Stomach (tissue), 4 donors: ENCODE measurements around the gene APCDD1L.

Experiments
- EP300 ChIP-seq: sonication (generic); formaldehyde crosslinking; IDR thresholded peaks from one replicate; pipeline ENCODE4 v1.6.1; 2017; ENCODE audit warnings: antibody characterized with exemption
- POLR2A ChIP-seq, 4 donors: fragments of 450-650 bp; IDR thresholded peaks; one replicate each; pipeline ENCODE4 v1.6.1; 2016; ENCODE audit warnings: antibody characterized with exemption in 4 of 4, control low read depth in 2 of 4, mild to moderate bottlenecking in 1 of 4, moderate library complexity in 1 of 4
- POLR2AphosphoS5 ChIP-seq, 3 donors: sonication (generic); formaldehyde crosslinking; IDR thresholded peaks; one replicate each; pipeline ENCODE4 v1.6.1; 2016; ENCODE audit warnings: antibody characterized with exemption in 3 of 3
- TF ChIP-seq, protein P1 (sequence below), 7 experiments: fragments of 450-650 bp in 4 of 7; fragments of 200-600 bp in 3 of 7; sonication (generic) in 3 of 7; IDR thresholded peaks; one replicate each; pipeline ENCODE4 v1.5.1; 2016 to 2019; ENCODE audit warnings: antibody characterized with exemption in 7 of 7, control low read depth in 2 of 7, mild to moderate bottlenecking in 1 of 7

DNA sequence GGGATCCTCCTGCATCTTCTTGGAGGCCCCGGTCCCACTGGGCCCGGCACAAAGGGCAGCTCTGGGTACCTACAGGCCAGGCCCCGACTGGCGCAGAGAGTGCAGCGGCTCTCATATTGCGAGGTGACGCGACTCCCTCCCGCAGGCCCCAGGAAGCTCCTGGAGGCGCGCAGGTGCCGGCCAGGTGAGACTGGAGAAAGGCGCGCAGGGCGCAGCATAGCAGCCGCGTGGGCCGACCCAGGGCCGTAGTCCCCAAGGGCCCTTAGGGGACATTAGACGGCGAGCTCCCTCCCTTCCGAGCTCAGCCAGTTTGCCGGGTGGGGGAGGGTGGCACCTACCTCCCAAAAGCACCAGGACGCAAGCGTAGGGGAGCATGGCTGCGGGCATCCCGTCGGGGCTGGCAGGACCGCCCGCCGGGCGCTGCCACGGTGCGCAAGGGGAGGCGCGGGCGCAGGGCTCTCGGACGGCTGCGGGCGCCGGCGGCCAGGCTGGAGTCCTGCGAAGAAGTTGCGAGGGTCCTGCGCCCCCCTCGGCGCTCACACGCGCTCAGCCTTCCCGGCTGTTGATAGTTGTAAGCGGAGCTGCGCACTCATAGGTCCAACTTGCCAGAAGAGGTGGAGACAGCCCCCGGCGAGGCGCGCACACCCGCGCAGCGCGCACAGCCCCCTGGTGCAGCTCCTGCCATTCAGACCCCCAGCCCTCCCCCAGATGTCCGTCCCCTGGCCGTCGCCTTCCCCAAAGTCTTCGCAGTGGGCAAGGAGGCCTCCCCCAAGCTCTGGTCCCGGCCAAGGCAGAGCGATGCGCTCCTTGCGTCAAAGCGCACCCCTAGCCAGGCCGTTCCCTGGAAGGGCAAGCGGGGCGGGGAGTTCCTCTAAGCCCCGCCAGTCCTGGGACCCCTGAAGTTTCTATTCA, 622 bp downstream of the APCDD1L start:
- TF ChIP-seq, protein P1, sequence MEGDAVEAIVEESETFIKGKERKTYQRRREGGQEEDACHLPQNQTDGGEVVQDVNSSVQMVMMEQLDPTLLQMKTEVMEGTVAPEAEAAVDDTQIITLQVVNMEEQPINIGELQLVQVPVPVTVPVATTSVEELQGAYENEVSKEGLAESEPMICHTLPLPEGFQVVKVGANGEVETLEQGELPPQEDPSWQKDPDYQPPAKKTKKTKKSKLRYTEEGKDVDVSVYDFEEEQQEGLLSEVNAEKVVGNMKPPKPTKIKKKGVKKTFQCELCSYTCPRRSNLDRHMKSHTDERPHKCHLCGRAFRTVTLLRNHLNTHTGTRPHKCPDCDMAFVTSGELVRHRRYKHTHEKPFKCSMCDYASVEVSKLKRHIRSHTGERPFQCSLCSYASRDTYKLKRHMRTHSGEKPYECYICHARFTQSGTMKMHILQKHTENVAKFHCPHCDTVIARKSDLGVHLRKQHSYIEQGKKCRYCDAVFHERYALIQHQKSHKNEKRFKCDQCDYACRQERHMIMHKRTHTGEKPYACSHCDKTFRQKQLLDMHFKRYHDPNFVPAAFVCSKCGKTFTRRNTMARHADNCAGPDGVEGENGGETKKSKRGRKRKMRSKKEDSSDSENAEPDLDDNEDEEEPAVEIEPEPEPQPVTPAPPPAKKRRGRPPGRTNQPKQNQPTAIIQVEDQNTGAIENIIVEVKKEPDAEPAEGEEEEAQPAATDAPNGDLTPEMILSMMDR (IDR thresholded peaks at IDR 0.05): no peak
- no peak for TF ChIP-seq POLR2A (IDR thresholded peaks at IDR 0.05)
- TF ChIP-seq POLR2AphosphoS5 (IDR thresholded peaks at IDR 0.05): no peak
- TF ChIP-seq EP300: no peak
